ENCODE results near the gene SMTN. TPM values are rescaled to one million over a fixed set of nuclear protein-coding genes. Genes with fewer than 3 reads are reported as not detected.

The SMTN gene
- total and polyA plus RNA-seq, 2 donors (not counting 3 experiments of a cell fraction or from before 2014, with no cell fraction given), result 59.0 to 197 TPM

DNA sequence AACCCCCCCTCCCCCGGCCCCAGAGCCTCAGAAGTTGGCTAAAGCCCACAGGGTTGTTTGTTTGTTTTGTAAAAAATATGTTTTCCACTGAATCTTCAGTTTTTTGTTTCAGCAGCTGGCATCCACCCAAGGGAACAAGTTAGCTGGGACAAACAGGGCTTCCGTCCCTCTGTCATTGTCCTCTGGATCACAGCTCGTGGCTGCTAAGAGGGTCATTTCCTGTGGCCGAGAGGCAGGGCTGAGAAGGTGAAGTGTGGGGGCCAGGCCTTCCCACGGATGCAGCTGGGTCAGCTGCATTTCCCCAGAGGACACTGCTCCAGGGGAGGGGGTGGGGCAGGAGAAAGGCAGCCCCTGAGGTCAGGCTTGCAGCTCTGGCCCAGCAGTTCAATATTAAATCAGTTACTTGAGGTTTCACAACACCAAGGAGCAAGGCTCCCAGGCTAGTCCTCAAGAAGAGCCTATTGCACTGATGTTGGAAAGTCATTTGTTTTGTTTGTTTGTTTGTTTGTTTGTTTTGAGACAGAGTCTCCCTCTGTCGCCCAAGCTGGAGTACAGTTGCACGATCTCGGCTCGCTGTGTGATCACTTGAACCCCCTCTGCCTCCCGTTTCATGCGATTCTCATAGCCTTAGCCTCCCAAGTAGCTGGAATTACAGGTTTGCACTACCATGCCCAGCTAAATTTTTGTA is 34.4 kb upstream of the SMTN start:
- Histone ChIP-seq H3K36me3 (ENCODE audit: control insufficient read depth in 2 of 2, extremely low read depth in 1 of 2, insufficient read depth in 2 of 2, low read length in 2 of 2) (no peaks in the 10 kb centered on the region), H3K9ac (replicated peaks; ENCODE audit: extremely low read depth, insufficient read depth, low read length) (peak overlapping the region; percentile 32), H4K20me1 (replicated peaks; ENCODE audit: control insufficient read depth, extremely low read depth, insufficient read depth, low read length) (no peaks in the 10 kb centered on the region), H3K79me2 (ENCODE audit: control insufficient read depth, insufficient read depth, low read length) (no peaks in the 10 kb centered on the region), H2AFZ (ENCODE audit: low read depth, low read length) (no peak overlapping the region), H3K4me2 (ENCODE audit: insufficient read depth, low read length) (peak overlapping the region; percentile 28), H3K4me1 (ENCODE audit: control insufficient read depth, extremely low read depth, insufficient read depth, low read length) (peaks cover 32% of the 10 kb centered on the region), H3K4me3 (replicated peaks in 1 of 3; ENCODE audit: insufficient read depth in 1 of 3, low read depth in 1 of 3, low read length in 3 of 3) (no peak overlapping the region), H3K27ac (ENCODE audit: insufficient read depth, low read depth, low read length) (peak overlapping the region; percentile 79), H3K9me3 (replicated peaks; ENCODE audit: control insufficient read depth, insufficient read depth, low read length) (no peaks in the 10 kb centered on the region), H3K9me1 (replicated peaks; ENCODE audit: control insufficient read depth, extremely low read depth, insufficient read depth, low read length) (no peaks in the 10 kb centered on the region), H3K27me3 (ENCODE audit: control insufficient read depth in 2 of 2, insufficient read depth in 2 of 2, low read length in 2 of 2) (no peaks in the 10 kb centered on the region)
- intact Hi-C loops (cut with micrococcal nuclease) (loop anchor here (1.0 to 10.0 kb wide), 3 partner anchors 35 to 262 kb away; partner anchors contain the start of genes SMTN and TUG1), dilution Hi-C loops (cut with MboI; ENCODE audit: extremely low pct_ligation_motif_present, low sequenced_read_pairs) (no loop called here)
- POLR2A ChIA-PET, result interaction anchor here (0.6 to 2.0 kb wide), 4 partner anchors 20 to 77 kb away, joined by 4 to 22 read pairs (median 6); partner anchors contain the start of genes SMTN and TUG1
- no TSS peak for BruUV-seq (replicated peaks)
- DNase-seq (ENCODE audit: low read depth, low spot score) (peak; percentile 93), FAIRE-seq (peak; percentile 94)
- TF ChIP-seq, protein P1, sequence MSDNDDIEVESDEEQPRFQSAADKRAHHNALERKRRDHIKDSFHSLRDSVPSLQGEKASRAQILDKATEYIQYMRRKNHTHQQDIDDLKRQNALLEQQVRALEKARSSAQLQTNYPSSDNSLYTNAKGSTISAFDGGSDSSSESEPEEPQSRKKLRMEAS (IDR thresholded peaks at IDR 0.05; ENCODE audit: insufficient read depth, insufficient read length), result peak; percentile 46
- TF ChIP-seq POLR2AphosphoS5 (IDR thresholded peaks at IDR 0.05; ENCODE audit: insufficient read depth, low read depth, low read length) (peak; percentile 83), POLR2A (IDR thresholded peaks at IDR 0.05; ENCODE audit: low read depth, low read length) (no peak)
- TF ChIP-seq, protein P2, sequence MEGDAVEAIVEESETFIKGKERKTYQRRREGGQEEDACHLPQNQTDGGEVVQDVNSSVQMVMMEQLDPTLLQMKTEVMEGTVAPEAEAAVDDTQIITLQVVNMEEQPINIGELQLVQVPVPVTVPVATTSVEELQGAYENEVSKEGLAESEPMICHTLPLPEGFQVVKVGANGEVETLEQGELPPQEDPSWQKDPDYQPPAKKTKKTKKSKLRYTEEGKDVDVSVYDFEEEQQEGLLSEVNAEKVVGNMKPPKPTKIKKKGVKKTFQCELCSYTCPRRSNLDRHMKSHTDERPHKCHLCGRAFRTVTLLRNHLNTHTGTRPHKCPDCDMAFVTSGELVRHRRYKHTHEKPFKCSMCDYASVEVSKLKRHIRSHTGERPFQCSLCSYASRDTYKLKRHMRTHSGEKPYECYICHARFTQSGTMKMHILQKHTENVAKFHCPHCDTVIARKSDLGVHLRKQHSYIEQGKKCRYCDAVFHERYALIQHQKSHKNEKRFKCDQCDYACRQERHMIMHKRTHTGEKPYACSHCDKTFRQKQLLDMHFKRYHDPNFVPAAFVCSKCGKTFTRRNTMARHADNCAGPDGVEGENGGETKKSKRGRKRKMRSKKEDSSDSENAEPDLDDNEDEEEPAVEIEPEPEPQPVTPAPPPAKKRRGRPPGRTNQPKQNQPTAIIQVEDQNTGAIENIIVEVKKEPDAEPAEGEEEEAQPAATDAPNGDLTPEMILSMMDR (IDR thresholded peaks at IDR 0.05; ENCODE audit: extremely low read depth in 1 of 2, insufficient read depth in 1 of 2, low read depth in 1 of 2, low read length in 2 of 2), result no peak
- CTCF ChIA-PET, result interaction anchor here (0.6 to 2.9 kb wide), 9 partner anchors 9 to 77 kb away, joined by 3 to 16 read pairs (median 6); partner anchors contain the start of genes MORC2, SELENOM, SMTN and TUG1
